Smooth muscle cell of the brain vasculature (primary cell): ENCODE measurements around the gene MSN.
"Not testable (repeated sequence)": the region's sequence is repeated elsewhere in the genome, so short reads cannot be mapped to it uniquely, and the experiment has no call there.

Source experiments
- DNase-seq: peaks from one replicate; pipeline ENCODE4 v3.0.0-alpha.2; 2012; ENCODE audit warnings: low read depth, low spot score

MSN gene

DNA sequence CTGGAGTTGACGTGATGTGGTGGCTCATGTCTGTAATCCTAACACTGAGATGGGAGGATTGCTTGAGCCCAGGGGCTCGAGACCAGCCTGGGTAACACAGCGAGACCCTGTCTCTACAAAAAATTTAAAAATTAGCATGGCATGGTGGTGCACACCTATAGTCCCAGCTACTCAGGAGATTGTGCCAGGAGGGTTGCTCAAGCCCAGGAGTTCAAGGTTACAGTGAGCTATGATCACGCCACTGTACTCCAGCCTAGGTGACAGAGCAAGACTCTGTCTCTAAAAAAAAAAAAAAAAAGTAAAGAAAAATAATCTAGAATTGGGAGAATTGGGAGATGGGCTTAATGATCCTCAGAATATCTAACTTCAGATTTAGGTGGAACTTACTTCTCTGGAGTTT lies 51.1 kb downstream of the MSN start:
- no peak for DNase-seq

DNA sequence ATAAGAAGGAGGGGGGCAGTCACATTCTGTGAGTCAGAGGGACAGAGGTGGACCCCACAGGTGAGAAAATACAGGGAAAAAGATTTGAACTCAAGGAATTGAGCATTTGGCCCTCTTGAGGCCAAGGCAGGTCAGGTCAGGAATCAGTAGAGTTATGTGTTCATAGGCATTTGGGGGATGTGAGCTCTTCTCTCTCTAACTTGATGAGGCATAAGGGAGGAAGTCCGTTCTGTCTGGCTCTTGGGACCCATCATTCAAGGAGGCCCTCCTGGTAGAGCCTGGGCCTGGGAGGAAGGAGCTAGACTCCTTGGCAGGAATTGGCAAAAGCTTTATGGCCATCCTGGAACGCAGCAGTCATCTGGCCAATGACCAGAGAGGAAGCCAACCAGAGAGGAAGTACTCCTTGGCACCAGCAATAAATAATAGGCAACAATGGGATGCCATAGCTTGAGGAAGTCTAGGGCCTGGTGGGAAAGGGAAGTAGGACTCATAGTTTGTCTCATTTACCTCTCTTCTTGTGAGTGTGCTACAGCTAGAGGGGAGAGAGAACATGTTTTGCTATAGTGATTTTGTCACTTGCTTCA lies 53.0 kb downstream of the MSN start:
- DNase-seq: no peak

DNA sequence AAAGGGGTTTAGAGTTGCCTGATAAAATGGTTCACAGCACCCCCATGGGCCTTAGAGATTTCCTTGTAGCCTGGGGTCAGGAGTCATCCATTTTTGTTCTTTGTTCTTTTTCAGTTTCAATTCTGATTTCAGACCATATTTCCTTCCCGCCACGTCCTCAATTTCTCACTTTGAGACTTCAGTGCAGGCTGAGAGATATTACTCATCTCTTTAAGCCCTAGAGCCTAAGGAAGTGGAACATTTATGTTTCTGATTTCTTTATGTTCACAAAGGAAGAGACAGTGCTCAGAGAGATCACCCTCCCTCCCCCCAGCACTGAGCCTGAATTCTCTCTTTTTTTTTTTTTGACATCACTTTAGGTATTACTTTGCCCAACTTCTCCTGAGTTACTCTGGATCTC lies 56.3 kb downstream of the MSN start:
- no peak for DNase-seq

DNA sequence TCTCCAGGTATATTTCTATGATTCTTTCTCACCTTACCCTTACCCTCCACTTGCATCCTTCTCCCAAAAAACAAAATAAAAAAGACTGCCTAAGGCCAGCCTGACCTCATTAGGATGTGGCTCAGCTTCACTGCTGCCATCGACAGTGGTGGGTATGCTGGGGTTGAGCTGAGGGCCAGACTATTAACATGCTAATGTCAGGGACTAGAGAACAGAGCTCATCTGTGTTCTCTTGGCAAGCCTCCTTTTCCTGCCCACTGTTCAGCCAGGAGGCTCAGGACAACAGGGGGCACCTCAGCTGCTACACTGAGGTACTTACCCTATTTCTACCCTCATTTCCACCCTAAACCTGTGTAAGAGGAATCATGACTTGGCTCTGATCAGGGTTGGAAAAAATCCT lies 59.3 kb downstream of the MSN start:
- no peak for DNase-seq

DNA sequence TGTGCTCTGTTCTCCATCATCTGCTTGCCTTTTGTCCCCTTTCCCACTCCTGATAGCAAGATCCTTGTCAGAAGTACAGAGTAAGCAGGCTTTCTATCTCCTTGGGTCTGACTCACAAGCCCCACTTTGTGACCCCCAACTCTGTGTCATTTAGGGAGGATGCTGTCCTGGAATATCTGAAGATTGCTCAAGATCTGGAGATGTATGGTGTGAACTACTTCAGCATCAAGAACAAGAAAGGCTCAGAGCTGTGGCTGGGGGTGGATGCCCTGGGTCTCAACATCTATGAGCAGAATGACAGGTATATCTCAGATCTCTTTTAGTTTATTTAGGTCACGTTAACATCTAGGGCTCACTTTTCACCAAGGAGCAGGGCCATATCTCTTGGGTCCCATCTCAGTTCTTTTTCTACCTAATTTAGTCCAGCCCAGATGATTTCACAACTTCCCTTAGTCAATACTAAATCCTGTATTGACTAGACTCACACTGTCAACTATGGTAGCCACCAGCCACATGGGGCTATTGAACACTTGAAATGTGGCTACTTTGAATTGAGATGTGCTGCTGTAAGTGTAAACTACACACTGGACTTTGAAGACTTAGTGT lies 64.3 kb downstream of the MSN start:
- no peak for DNase-seq

DNA sequence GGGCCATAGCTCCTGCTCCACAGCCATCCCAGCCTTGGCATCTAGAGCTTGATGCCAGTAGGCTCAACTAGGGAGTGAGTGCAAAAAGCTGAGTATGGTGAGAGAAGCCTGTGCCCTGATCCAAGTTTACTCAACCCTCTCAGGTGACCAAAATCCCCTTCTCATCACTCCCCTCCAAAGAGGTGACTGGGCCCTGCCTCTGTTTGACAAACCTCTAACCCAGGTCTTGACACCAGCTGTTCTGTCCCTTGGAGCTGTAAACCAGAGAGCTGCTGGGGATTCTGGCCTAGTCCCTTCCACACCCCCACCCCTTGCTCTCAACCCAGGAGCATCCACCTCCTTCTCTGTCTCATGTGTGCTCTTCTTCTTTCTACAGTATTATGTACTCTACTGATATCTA lies 73.5 kb downstream of the MSN start:
- no peak for DNase-seq

DNA sequence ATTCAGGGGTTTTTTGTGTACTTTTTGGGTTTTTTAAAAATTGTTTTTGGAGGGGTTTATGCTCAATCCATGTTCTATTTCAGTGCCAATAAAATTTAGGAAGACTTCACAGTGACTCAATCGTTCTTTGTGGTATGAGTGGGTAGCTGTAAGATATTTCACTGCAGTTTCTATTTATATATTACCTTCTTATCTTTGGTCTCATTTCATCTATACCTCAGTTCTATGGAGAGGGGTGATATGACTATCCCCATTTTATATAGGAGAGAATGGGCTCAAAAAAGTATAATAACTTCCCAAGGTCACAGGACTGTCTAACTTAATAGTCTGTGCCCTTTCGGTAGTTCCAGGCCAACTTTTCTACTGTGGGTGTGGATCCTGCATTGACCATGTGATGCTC lies 74.4 kb downstream of the MSN start:
- no peak for DNase-seq

DNA sequence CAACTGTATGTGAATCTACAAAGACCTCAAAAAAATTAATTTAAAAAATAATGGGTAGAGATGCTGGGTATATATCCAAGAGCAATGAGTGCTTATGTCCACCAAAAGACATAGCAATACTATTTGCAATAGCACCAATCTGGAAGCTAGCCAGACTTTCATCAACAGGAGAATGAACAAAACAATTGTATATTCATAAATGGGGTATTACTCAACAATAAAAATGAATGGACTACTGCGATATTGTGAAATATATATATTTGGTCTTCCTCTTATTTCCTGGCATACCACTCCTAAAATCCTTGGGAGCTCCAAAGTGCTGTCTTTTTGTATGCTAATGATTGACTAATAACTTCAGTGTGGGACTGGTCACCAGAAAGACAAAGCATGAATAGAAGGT lies 77.5 kb downstream of the MSN start:
- no peak for DNase-seq

DNA sequence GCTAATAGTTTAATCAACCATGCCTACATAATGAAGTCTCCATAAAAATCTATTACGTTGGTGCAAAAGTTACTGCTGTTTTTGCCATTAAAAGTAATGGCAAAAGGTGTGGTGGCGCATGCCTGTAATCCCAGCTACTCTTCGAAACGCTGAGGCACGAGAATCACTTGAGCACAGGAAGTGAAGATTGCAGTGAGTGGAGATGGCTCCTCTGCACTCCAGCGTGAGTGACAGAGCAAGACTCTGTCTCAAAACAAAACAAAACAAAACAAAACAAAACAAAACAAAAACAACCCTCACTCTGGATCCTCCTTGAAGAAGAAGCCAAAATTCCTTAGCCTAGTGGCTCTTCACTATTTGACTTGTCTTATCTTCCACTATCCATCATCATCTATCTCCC lies 78.0 kb downstream of the MSN start:
- DNase-seq: no peak

DNA sequence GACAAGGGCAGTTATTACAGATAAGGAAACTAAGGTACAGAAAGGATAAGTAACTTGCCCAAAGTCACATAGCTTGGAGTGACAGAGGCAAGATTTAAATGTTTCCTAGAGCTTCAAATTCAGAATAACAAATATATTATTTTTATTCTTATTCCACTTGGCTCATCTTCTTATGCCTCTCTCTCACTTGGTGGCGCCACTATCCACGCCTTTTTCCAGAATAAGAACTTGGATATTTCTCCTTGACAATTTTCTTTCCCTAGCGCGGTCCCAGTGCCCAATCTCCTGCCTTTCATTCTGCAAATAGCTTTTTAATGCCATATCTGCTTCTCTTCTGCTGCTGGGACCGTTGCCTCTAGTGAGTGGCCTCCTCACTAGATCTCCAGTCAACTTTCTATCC lies 78.5 kb downstream of the MSN start:
- DNase-seq: no peak

DNA sequence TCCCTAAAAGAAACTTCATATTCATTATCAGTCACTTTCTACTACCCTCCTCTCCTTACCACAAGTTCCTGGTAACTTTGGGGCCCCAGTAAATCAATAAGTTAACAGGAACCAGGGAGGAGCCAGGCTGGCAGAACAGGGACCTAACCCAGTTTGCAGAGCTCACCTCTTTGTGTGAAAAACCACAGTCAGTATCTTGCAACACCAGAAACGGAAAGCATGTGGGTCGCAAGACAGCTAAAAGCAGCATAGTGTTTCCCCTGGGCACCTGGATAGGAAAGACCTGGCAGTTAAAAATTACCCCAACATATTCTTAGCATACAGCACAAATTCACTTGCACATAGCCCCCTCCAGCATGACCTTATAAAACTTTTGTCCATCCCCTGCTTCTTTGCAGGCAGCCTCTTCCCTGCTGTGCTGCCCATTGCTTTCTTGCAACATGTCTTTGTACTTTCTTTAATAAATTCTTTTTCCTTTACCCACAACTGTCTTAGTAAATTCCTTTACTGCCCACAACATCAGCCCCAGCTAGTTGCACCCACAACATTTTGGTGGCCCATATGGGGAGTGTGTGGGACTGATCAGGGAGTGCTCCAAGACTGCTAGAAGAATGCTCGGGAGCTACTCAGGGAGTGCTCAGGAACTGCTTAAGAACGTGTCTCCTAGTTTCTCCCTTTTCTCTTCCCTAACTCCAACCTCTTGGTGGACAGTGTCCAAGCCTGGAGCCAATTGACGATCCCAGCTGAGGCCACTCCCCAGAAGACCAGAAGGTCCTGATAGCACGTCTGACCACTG lies 83.4 kb downstream of the MSN start:
- no peak for DNase-seq

DNA sequence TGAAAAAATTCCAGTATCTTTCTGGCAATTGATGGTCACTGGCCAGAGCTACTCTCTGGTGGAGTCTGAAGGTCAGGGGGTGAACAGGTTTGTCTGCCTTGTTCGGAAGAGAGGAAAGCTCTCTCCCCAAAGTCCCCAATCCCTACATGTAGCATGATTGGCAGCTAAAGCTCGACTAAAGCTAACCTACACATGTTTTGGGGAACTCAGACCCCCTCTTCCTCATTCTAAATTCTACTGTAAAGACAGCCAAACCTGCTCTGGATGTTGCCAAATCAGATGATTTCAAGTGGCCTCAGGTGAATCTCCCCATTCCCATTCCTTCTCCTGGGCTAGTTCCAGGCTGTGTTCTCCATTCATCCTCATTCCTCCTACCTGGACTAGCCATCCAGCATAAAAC lies 84.1 kb downstream of the MSN start:
- no peak for DNase-seq

DNA sequence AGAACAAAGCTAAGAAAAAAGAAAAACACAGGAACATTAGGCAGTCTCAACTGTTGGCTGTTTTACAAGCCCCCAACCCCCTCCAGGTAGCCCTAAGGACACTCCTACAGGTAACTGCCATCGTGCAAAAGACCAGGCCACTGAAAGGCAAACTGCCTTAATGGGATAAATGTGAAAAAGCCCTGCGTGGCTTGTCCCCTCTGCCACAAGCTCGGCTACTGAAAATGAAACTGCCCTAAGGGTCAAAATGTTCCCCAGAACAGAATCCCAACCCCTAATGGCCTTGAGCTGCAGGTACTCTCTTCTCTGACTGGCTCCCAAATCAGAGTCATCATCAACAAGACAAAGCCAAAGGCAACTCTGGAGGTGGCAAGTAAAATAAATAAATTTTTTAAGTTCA lies 84.8 kb downstream of the MSN start:
- no peak for DNase-seq

DNA sequence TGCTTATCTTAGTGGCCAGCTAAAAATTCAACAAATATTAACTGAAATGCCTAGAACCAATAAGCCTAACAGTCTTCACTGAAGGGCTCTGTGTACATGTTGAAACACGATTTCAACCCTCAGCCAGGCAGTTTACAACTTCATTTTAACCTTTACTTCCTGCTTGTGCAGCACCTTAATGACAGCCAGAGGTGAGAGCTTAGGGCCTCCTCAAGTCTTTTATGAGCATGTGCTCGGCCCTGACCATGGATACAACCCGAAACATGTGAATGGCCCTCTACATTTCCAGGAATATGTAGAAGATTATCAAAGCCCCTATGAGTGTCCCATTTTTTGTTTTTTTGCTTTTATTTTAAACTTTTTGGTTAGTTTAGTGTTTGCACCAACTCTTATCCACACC lies 88.3 kb downstream of the MSN start:
- DNase-seq: no peak

DNA sequence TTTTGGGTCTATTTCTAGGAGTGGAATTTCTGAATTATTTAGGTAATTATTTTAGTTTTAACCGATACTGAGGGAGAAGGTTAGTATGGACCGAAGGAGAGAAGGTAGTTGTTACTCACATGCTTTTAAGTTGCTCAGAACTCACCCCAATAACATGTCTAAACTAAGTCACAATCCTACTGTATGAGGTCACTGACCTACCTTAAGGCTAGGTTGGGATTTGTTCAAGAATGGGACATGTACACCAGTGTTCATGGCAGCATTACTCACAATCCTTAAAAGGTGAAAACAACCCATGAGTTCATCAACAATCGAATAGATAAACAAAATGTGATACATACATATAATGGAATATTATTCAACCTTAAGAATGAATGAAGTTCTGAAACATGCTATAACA lies 90.5 kb downstream of the MSN start:
- DNase-seq: no peak

DNA sequence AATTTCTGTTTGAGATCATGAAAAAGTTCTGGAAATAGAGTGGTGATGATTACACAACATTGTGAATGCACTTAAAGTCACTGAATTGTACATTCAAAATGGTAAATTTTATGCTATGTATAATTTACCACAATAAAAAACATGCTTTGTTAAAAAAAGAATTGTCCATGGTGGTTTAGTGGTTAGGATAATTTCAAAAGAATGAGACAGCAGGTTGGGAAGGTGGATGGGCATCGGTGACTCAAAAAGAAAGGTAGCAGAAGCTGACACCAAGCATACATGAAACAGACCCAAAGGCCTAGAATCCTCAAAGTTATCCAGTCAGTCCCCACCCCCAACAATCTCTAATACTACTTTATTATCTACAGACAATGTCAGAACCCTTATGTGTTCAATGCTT lies 91.1 kb downstream of the MSN start:
- DNase-seq: no peak

DNA sequence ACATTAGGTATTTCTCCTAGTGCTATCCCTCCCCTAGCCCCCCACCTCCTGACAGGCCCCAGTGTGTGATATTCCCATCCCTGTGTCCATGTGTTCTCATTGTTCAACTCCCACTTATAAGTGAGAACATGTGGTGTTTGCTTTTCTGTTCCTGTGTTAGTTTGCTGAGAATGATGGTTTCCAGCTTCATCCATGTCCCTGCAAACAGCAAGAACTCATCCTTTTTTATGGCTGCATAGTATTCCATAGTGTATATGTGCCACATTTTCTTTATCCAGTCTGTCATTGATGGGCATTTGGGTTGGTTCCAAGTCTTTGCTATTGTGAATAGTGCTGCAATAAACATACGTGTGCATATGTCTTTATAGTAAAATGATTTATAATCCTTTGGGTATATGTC lies 92.1 kb downstream of the MSN start:
- DNase-seq: not testable (repeated sequence)

DNA sequence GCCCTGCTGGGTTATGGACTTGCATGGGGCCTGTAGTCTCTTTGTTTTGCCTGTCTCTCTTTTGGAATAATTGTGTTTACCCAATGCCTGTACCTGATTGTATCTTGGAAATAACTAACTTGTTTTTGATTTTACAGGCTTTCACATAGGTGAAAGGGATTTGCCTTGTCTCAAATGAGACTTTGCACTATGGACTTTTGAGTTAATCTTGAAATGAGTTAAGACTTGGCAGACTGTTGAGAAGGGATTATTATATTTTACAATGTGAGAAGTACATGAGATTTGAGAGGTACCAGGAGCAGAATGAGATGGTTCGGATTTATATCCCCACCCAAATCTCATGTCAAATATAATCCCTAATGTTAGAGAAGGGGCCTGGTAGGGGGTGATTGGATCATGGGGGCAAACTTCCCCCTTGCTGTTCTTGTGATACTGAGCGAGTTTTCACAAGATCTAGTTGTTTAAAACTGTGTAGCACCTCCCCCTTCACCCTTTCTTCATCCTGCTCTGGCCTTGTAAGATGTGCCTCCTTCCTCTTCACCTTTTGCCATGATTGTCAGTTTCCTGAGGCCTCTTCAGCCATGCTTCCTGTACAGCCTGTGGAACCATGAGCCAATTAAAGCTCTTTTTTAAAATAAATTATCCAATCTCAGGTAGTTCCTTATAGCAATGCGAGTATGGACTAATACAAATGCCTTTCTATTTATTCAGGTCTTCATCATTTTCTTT lies 102.3 kb downstream of the MSN start:
- DNase-seq: no peak

DNA sequence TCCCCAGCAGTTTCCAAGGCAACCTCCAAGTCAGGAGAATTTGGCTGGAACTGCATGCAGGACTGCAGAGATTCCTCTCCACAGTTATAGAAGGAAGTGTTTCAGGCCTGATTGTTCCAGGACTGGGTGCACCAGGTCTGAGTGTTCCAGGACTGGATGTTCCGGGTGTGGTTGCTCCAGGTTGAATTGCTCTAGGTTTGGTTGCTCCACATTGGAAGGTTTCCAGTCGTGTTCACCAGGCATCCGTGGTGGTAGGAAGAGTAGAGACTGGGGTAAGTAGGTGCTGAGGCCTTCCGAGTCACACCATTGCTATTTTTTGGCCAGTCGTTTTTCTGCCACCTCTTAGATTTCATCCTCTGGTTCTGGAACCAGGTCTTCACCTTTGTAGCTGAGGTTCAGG lies 105.4 kb downstream of the MSN start:
- no peak for DNase-seq

DNA sequence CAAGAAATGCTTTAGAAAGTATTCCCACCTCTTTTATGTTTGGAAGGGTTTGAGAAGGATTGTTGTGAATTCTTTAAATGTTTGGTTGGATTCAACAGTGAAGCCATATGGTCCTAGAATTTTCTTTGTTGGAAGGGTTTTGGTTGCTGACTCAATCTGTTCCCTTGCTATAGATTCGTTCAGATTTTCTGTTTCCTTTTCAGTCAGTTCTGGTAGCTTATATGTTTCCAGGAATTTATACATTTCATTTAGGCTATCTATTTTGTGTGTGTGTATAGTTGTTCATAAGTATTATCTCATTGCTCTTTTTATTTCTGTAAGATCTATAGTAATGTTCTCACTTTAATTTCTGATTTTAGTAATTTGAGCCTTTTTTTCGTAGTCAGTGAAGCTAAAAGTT lies 114.4 kb downstream of the MSN start:
- DNase-seq: no peak

DNA sequence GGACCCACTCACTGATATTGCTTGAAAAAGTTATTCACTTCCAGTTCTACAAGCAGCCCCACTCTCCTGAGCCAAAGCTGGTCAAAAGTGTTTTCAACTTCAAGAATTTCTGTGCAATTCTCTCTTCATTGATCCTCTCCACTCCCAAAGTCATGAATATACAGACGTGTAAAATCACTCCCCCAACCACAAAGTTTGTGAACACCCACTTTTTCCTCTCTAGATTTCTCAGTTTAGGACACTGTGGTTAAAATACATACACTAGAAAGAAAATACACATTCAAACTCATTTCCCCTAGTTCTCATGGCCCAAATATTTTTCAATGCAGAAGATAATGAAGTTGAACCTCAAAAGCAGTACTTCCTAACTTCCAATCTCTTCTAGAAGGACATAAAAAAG lies 116.3 kb downstream of the MSN start:
- DNase-seq: no peak
